Measurements from ENCODE around the gene ANKMY2. TPM values are rescaled to one million over a fixed set of nuclear protein-coding genes. Genes with fewer than 3 reads are reported as not detected.

Gene ANKMY2
- total and polyA plus RNA-seq, 2 donors from 2014 or later: 19.3 to 21.9 TPM

DNA sequence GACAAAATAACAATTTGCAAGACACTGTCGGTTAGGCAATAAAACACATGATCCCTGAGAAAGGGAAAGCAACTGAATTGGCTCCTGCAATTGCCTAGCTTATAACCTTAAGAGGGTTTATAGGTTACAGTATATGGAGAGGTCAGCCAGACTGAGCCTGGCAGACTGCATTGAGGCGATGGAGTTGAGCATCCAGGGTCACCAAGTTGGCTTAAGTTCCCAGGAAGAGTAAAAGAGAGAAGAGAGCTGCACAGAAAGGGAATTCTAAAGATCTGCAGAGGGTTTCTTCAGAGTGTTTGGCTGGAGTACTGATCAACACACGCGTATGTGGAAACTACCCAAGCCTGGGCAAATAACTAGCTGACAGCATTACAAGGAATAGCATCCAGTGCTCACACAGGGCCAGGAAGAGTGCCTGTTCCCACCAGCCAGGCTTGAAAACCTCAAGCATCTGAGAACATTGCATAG is 11.2 kb downstream of the ANKMY2 start:
- H3K27ac ChIP-seq (ENCODE audit: low read depth in 2 of 2, low read length in 2 of 2): no peak overlapping the region

DNA sequence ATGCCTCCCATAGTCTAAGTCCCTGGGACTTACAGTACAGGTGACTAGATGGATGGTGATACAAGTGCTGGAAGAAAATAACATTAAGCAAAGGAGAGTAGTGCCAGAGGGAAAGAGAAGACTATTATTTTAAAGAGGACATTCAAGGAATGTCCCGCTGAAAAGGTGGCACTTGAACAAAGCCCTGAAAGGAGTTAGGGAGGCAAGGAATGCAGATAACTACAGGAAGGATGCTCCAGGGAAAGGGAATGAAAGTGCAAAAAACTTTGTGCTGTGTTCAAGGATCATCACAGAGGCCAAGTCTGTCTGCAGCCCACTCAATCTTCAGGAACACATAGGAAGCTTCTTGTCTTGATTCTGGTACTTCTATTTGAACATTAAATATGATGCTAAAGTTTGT is 14.9 kb downstream of the ANKMY2 start:
- H3K9ac ChIP-seq (ENCODE audit: low read length in 3 of 3): no peak overlapping the region
- H3K4me1 ChIP-seq (ENCODE audit: control insufficient read depth in 2 of 3, insufficient read depth in 2 of 3, low read depth in 1 of 3, low read length in 3 of 3): no peaks in the 10 kb centered on the region
- DNase-seq (no peak), FAIRE-seq (no peak)
- no peak overlapping the region for H3K27ac ChIP-seq (ENCODE audit: low read depth in 2 of 2, low read length in 2 of 2)
- TF ChIP-seq, protein P1, sequence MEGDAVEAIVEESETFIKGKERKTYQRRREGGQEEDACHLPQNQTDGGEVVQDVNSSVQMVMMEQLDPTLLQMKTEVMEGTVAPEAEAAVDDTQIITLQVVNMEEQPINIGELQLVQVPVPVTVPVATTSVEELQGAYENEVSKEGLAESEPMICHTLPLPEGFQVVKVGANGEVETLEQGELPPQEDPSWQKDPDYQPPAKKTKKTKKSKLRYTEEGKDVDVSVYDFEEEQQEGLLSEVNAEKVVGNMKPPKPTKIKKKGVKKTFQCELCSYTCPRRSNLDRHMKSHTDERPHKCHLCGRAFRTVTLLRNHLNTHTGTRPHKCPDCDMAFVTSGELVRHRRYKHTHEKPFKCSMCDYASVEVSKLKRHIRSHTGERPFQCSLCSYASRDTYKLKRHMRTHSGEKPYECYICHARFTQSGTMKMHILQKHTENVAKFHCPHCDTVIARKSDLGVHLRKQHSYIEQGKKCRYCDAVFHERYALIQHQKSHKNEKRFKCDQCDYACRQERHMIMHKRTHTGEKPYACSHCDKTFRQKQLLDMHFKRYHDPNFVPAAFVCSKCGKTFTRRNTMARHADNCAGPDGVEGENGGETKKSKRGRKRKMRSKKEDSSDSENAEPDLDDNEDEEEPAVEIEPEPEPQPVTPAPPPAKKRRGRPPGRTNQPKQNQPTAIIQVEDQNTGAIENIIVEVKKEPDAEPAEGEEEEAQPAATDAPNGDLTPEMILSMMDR (IDR thresholded peaks at IDR 0.05; ENCODE audit: borderline replicate concordance, extremely low read depth, insufficient read depth): no peak
- no peak overlapping the region for H3K4me3 ChIP-seq (ENCODE audit: low read length in 3 of 3)
- no peaks in the 10 kb centered on the region for H3K9me3 ChIP-seq (ENCODE audit: control insufficient read depth in 2 of 3, insufficient read depth in 1 of 3, low read length in 3 of 3)
- no peaks in the 10 kb centered on the region for H3K27me3 ChIP-seq (ENCODE audit: control insufficient read depth, insufficient read depth, low read length)
- intact Hi-C loops (cut with DNase I): no loop called here
- H3K36me3 ChIP-seq (ENCODE audit: control insufficient read depth in 2 of 3, insufficient read depth in 3 of 3, low read length in 3 of 3): no peaks in the 10 kb centered on the region

More for the DNA sequence above, 11.2 kb downstream of the ANKMY2 start:
- Histone ChIP-seq H3K27me3 (ENCODE audit: control insufficient read depth, insufficient read depth, low read length) (no peaks in the 10 kb centered on the region), H3K9me3 (ENCODE audit: control insufficient read depth in 2 of 3, insufficient read depth in 1 of 3, low read length in 3 of 3) (no peaks in the 10 kb centered on the region), H3K4me3 (ENCODE audit: low read length in 3 of 3) (no peak overlapping the region), H3K4me1 (ENCODE audit: control insufficient read depth in 2 of 3, insufficient read depth in 2 of 3, low read depth in 1 of 3, low read length in 3 of 3) (peaks cover 0 to 5% (median 0%) of the 10 kb centered on the region in 3 donors), H3K9ac (ENCODE audit: low read length in 3 of 3) (no peak overlapping the region), H3K36me3 (ENCODE audit: control insufficient read depth in 2 of 3, insufficient read depth in 3 of 3, low read length in 3 of 3) (no peaks in the 10 kb centered on the region)
- FAIRE-seq (no peak), DNase-seq (no peak)
- TF ChIP-seq, protein P1 (IDR thresholded peaks at IDR 0.05; ENCODE audit: borderline replicate concordance, extremely low read depth, insufficient read depth): no peak
- intact Hi-C loops (cut with DNase I): no loop called here

DNA sequence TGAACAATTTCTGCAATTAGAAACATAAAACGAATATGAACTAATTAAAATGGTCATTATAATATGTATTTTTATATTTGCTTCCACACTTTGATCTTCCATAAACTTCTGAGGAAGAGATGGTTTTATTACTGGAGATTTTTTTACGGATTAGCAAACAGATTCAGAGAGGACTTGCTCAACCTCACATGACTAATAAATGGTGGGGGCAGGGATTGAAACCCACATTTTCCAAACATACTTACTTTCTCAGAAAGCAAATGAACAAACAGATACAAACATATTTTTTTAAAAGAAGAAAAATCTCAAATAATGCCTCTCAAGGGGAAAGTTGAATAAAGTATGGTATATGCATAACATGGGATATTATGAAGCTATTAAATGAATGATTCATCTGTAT is 18.3 kb downstream of the ANKMY2 start:
- H3K27ac ChIP-seq (ENCODE audit: low read depth in 2 of 2, low read length in 2 of 2): no peak overlapping the region
- H3K4me1 ChIP-seq (ENCODE audit: control insufficient read depth in 2 of 3, insufficient read depth in 2 of 3, low read depth in 1 of 3, low read length in 3 of 3): no peaks in the 10 kb centered on the region
- intact Hi-C loops (cut with DNase I): no loop called here
- no peaks in the 10 kb centered on the region for H3K9me3 ChIP-seq (ENCODE audit: control insufficient read depth in 2 of 3, insufficient read depth in 1 of 3, low read length in 3 of 3)
- H3K9ac ChIP-seq (ENCODE audit: low read length in 3 of 3): no peak overlapping the region
- no peak for FAIRE-seq
- H3K4me3 ChIP-seq (ENCODE audit: low read length in 3 of 3): no peak overlapping the region
- no peaks in the 10 kb centered on the region for H3K27me3 ChIP-seq (ENCODE audit: control insufficient read depth, insufficient read depth, low read length)
- TF ChIP-seq, protein P1 (IDR thresholded peaks at IDR 0.05; ENCODE audit: borderline replicate concordance, extremely low read depth, insufficient read depth): no peak
- no peak for DNase-seq
- peaks cover 3 to 10% (median 5%) of the 10 kb centered on the region in 3 donors for H3K36me3 ChIP-seq (ENCODE audit: control insufficient read depth in 2 of 3, insufficient read depth in 3 of 3, low read length in 3 of 3)

DNA sequence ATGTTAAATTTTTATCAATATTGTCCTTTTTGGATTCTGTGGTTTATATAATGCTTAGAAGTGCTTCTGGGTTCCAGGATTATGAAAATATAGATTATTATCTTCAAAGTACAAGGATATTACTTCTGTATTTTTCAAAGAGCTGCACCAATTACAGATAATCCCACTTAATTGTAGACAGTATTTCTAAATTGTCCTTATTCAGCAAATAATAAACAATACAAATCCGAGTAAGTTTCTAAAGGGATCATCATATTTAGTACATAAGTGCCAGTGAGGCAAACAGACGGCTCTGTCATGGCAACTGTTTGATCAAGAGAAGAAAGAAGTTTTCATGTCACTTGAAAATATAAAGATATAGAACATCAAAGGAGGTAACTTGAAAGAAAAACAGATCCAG is 19.2 kb downstream of the ANKMY2 start:
- FAIRE-seq: no peak
- intact Hi-C loops (cut with DNase I): no loop called here

More for the DNA sequence above, 19.2 kb downstream of the ANKMY2 start:
- DNase-seq: no peak
- Histone ChIP-seq H3K36me3 (ENCODE audit: control insufficient read depth in 2 of 3, insufficient read depth in 3 of 3, low read length in 3 of 3) (peaks cover 3 to 10% (median 5%) of the 10 kb centered on the region in 3 donors), H3K27me3 (ENCODE audit: control insufficient read depth, insufficient read depth, low read length) (no peaks in the 10 kb centered on the region), H3K9ac (ENCODE audit: low read length in 3 of 3) (no peak overlapping the region), H3K27ac (ENCODE audit: low read depth in 2 of 2, low read length in 2 of 2) (no peak overlapping the region), H3K9me3 (ENCODE audit: control insufficient read depth in 2 of 3, insufficient read depth in 1 of 3, low read length in 3 of 3) (no peaks in the 10 kb centered on the region), H3K4me3 (ENCODE audit: low read length in 3 of 3) (no peak overlapping the region), H3K4me1 (ENCODE audit: control insufficient read depth in 2 of 3, insufficient read depth in 2 of 3, low read depth in 1 of 3, low read length in 3 of 3) (no peaks in the 10 kb centered on the region)
- TF ChIP-seq, protein P1 (IDR thresholded peaks at IDR 0.05; ENCODE audit: borderline replicate concordance, extremely low read depth, insufficient read depth): no peak
